ENCODE measurements around the gene OARD1. TPM values are rescaled to one million over a fixed set of nuclear protein-coding genes. Genes with fewer than 3 reads are reported as not detected.

The OARD1 gene
- total and polyA plus RNA-seq, 2 of the 8 experiments (the other 6 are each of a cell fraction or from before 2014, with no cell fraction given): 16.8 to 35.8 TPM

DNA sequence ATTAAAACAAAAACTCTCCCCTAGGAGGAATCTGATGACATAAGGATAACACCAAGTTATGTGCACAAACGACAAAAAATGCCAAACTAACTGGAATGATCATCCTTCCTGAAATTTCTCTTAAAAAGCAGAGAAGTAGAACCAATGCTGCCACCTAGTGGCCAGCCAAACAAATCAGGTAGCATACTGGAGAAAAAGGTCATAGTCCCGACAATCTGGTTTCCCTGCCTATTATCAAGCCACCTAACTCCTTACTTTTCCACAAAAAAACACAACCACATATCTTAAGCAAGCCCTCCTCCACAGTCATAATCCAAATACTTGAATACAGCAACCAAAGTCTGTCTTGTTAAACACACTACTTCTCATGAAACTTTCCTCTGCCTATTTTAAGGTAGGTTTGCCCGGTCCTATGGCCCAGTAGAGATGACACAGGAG lies 5.3 kb downstream of the OARD1 start:
- Histone ChIP-seq H3K9me3 (ENCODE audit: insufficient read depth in 2 of 2, low read depth in 1 of 2, low read length in 1 of 2) (no peaks in the 10 kb centered on the region), H4K8ac (ENCODE audit: extremely low read depth, insufficient read depth, low read length) (no peak overlapping the region), H3K79me1 (ENCODE audit: low read depth, low read length) (no peaks in the 10 kb centered on the region), H3K18ac (ENCODE audit: extremely low read depth, low read length) (no peak overlapping the region), H3K4me1 (replicated peaks in 1 of 4; ENCODE audit: control insufficient read depth in 3 of 4, insufficient read depth in 4 of 4, low read length in 3 of 4) (peaks cover 0 to 4% (median 1%) of the 10 kb centered on the region in 4 experiments; a peak in 2 of 7 replicates), H4K91ac (replicated peaks; ENCODE audit: insufficient read length, low read length) (no peak overlapping the region), H2BK15ac (ENCODE audit: low read length) (no peak overlapping the region), H2AK5ac (ENCODE audit: low read depth, low read length) (no peak overlapping the region), H3K27ac (ENCODE audit: low read depth, low read length) (no peak overlapping the region), H3K4me3 (ENCODE audit: extremely low read depth in 1 of 4, insufficient read depth in 2 of 4, low read depth in 3 of 4, low read length in 4 of 4) (no peak overlapping the region), H2BK12ac (ENCODE audit: low read depth, low read length) (no peak overlapping the region), H3K27me3 (replicated peaks in 1 of 4; ENCODE audit: control insufficient read depth in 3 of 4, extremely low read depth in 1 of 4, insufficient read depth in 3 of 4, low read length in 3 of 4) (no peaks in the 10 kb centered on the region), H2AFZ (ENCODE audit: low read length) (no peak overlapping the region), H4K5ac (ENCODE audit: insufficient read length, low read depth, low read length) (no peak overlapping the region), H3K23ac (ENCODE audit: insufficient read length) (no peak overlapping the region), H2BK20ac (ENCODE audit: low read length) (no peak overlapping the region), H2BK5ac (ENCODE audit: low read depth, low read length) (no peak overlapping the region), H2BK120ac (replicated peaks; ENCODE audit: low read depth, low read length) (no peak overlapping the region), H3K14ac (ENCODE audit: insufficient read length) (no peak overlapping the region), H3K23me2 (ENCODE audit: low read depth, low read length) (peaks cover 3% of the 10 kb centered on the region), H3K56ac (replicated peaks; ENCODE audit: insufficient read length, low read depth, low read length) (no peak overlapping the region), H3K36me3 (ENCODE audit: control insufficient read depth in 2 of 4, insufficient read depth in 4 of 4, low read length in 3 of 4) (peaks cover 4 to 48% (median 26%) of the 10 kb centered on the region in 4 experiments; a peak in 7 of 8 replicates), H3K4me2 (ENCODE audit: insufficient read depth in 1 of 2, low read depth in 2 of 2, low read length in 2 of 2) (no peak overlapping the region), H3K9ac (replicated peaks in 1 of 4; ENCODE audit: extremely low read depth in 1 of 4, low read depth in 3 of 4, low read length in 3 of 4) (no peak overlapping the region), H3K79me2 (ENCODE audit: control insufficient read depth in 1 of 2, insufficient read depth in 2 of 2, low read length in 2 of 2) (no peaks in the 10 kb centered on the region), H4K20me1 (replicated peaks in 1 of 2; ENCODE audit: control insufficient read depth in 1 of 2, insufficient read depth in 2 of 2, low read length in 2 of 2) (no peaks in the 10 kb centered on the region), H3K4ac (replicated peaks; ENCODE audit: insufficient read length, low read depth, low read length) (no peak overlapping the region)
- DNase-seq (ENCODE audit: low read depth in 1 of 2, low spot score in 2 of 2) (peak in 1 of 2 experiments; percentile 70), FAIRE-seq (peak; percentile 92)
- ChIA-PET POLR2A (ENCODE audit: partially characterized antibody) (no interaction called here), CTCF (ENCODE audit: partially characterized antibody) (interaction anchor here (0.8 to 3.4 kb wide), 9 partner anchors 7 to 174 kb away, joined by 3 to 14 read pairs (median 4); partner anchors contain the start of genes APOBEC2 and UNC5CL)
- WGBS, 2 experiments (ENCODE audit: extremely low coverage in 1 of 2, insufficient coverage in 1 of 2, insufficient read length in 1 of 2, insufficient replicate concordance in 2 of 2, low coverage in 1 of 2, low lambda C conversion rate in 2 of 2, missing lambda C conversion rate in 1 of 2): 66% methylated on average over 3 of the region's 3 CpGs; no CpG with 5 or more reads in 1 of the 2 experiments
- TF ChIP-seq, protein P1, sequence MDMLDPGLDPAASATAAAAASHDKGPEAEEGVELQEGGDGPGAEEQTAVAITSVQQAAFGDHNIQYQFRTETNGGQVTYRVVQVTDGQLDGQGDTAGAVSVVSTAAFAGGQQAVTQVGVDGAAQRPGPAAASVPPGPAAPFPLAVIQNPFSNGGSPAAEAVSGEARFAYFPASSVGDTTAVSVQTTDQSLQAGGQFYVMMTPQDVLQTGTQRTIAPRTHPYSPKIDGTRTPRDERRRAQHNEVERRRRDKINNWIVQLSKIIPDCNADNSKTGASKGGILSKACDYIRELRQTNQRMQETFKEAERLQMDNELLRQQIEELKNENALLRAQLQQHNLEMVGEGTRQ (IDR thresholded peaks at IDR 0.05; ENCODE audit: low read length): no peak
- TF ChIP-seq SIN3A (conservative IDR thresholded peaks at IDR 0.05 in 1 of 2, IDR thresholded peaks at IDR 0.05 in 1 of 2; ENCODE audit: low read depth in 1 of 2, low read length in 2 of 2): no peak
- TF ChIP-seq, protein P2, sequence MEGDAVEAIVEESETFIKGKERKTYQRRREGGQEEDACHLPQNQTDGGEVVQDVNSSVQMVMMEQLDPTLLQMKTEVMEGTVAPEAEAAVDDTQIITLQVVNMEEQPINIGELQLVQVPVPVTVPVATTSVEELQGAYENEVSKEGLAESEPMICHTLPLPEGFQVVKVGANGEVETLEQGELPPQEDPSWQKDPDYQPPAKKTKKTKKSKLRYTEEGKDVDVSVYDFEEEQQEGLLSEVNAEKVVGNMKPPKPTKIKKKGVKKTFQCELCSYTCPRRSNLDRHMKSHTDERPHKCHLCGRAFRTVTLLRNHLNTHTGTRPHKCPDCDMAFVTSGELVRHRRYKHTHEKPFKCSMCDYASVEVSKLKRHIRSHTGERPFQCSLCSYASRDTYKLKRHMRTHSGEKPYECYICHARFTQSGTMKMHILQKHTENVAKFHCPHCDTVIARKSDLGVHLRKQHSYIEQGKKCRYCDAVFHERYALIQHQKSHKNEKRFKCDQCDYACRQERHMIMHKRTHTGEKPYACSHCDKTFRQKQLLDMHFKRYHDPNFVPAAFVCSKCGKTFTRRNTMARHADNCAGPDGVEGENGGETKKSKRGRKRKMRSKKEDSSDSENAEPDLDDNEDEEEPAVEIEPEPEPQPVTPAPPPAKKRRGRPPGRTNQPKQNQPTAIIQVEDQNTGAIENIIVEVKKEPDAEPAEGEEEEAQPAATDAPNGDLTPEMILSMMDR (IDR thresholded peaks at IDR 0.05; ENCODE audit: control extremely low read depth in 1 of 3, insufficient read depth in 1 of 3, low read depth in 1 of 3, low read length in 3 of 3): peak in 2 of 3 experiments; percentile 54 to 79; a peak in 2 of 4 replicates
- peak; percentile 72 to 77 for TF ChIP-seq RAD21 (IDR thresholded peaks at IDR 0.05 in 1 of 2, conservative IDR thresholded peaks at IDR 0.05 in 1 of 2; ENCODE audit: low read depth in 2 of 2, low read length in 2 of 2)
